ENCODE measurements around the gene ZFY. TPM values are rescaled to one million over a fixed set of nuclear protein-coding genes. Genes with fewer than 3 reads are reported as not detected.
"Not testable (repeated sequence)": the region's sequence is repeated elsewhere in the genome, so short reads cannot be mapped to it uniquely, and the experiment has no call there.

ZFY gene
- total RNA-seq, 4 donors from 2014 or later, result 19.8 to 29.0 TPM; not detected in 2

DNA sequence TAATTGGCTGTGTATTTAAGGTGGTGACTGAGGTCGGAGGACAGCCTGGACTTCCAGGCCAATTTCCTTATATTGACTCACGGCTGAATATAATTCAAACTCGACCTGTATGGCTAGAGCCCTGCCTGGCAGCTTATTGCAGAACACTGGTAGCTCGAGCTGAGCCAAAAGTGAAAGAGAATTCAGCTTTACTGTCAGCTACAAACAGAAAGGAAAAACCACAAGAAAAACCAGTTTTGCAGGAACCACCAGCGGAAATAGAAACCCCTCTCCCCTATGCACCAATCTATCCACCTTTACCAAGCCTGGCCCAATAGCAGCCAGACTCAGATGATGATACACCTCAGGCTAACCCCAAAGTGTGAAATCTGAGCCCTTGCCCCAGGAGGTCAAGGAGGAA lies 68.7 kb downstream of the ZFY start:
- H3K9me3 ChIP-seq, result no peaks in the 10 kb centered on the region
- peak overlapping the region in 2 of 4 donors; percentile 75 to 81 for H3K27ac ChIP-seq
- TF ChIP-seq EP300 (IDR thresholded peaks at IDR 0.05) (no peak), POLR2AphosphoS5 (IDR thresholded peaks at IDR 0.05) (no peak), POLR2A (IDR thresholded peaks at IDR 0.05) (no peak)
- TF ChIP-seq, protein P1, sequence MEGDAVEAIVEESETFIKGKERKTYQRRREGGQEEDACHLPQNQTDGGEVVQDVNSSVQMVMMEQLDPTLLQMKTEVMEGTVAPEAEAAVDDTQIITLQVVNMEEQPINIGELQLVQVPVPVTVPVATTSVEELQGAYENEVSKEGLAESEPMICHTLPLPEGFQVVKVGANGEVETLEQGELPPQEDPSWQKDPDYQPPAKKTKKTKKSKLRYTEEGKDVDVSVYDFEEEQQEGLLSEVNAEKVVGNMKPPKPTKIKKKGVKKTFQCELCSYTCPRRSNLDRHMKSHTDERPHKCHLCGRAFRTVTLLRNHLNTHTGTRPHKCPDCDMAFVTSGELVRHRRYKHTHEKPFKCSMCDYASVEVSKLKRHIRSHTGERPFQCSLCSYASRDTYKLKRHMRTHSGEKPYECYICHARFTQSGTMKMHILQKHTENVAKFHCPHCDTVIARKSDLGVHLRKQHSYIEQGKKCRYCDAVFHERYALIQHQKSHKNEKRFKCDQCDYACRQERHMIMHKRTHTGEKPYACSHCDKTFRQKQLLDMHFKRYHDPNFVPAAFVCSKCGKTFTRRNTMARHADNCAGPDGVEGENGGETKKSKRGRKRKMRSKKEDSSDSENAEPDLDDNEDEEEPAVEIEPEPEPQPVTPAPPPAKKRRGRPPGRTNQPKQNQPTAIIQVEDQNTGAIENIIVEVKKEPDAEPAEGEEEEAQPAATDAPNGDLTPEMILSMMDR (IDR thresholded peaks at IDR 0.05), result no peak
- H3K36me3 ChIP-seq, result no peaks in the 10 kb centered on the region
- no peaks in the 10 kb centered on the region for H3K27me3 ChIP-seq
- H3K4me1 ChIP-seq, result peaks cover 0 to 48% (median 0%) of the 10 kb centered on the region in 3 donors
- 0% methylated on average over 1 of the region's 5 CpGs; no CpG with 5 or more reads in 1 of the 2 donors for WGBS, 2 donors (ENCODE audit: low coverage in 1 of 2)
- H3K4me3 ChIP-seq, result peak overlapping the region; percentile 51 to 65
- no peak for ATAC-seq

DNA sequence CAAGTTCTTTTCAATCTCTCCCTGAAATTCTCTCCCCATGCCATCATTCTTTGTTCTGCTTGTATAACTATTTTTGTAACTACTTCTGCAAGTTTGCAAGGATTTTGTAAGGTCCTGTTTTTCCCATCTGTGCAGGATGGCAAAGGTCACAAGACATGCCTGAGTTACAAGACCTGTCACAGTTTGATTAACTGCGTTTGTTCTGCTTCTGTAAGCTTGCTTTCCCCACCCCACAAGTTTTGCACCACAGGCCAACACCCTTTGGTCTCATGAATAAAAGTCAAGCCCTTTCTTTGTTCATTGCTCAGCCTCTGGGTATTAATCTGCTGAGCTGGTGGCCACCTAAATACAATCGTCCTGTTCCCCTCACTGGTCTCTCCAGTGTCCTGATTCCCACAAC lies 70.8 kb downstream of the ZFY start:
- no CpG with 5 or more reads among the region's 2 CpGs for WGBS, 2 donors (ENCODE audit: low coverage in 1 of 2)
- not testable (repeated sequence) for H3K27me3 ChIP-seq, H3K9me3 ChIP-seq, H3K4me3 ChIP-seq, H3K27ac ChIP-seq, ATAC-seq, H3K36me3 ChIP-seq
- H3K4me1 ChIP-seq, result peaks cover 0 to 40% (median 0%) of the 10 kb centered on the region in 3 donors

DNA sequence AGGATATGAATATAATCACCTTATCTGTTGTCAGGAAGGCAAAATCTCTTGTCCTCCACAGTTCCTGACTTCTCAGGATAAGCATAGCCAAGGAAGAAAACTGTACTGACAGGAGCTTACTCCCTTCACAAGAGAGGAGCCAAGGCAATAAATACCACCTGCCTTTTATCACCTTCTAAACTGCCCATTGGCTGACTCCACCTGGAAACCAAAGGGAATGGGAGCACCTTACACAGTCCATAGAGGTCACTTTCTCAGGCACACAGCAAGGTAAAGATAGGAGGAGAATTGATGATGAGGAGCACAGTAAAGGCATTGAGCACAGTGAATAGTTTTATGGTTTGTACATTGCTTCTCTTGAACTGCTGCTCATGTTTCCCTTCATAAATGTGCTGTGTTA lies 72.8 kb downstream of the ZFY start:
- peaks cover 0 to 23% (median 0%) of the 10 kb centered on the region in 3 donors for H3K4me1 ChIP-seq
- no peaks in the 10 kb centered on the region for H3K9me3 ChIP-seq
- peaks cover 0 to 3% of the 10 kb centered on the region in 2 donors for H3K36me3 ChIP-seq
- ATAC-seq, result no peak
- H3K27me3 ChIP-seq, result no peaks in the 10 kb centered on the region
- no peak overlapping the region for H3K27ac ChIP-seq
- TF ChIP-seq POLR2A (IDR thresholded peaks at IDR 0.05) (no peak), EP300 (IDR thresholded peaks at IDR 0.05) (no peak), POLR2AphosphoS5 (IDR thresholded peaks at IDR 0.05) (no peak)
- TF ChIP-seq, protein P1 (IDR thresholded peaks at IDR 0.05), result no peak
- no peak overlapping the region for H3K4me3 ChIP-seq

DNA sequence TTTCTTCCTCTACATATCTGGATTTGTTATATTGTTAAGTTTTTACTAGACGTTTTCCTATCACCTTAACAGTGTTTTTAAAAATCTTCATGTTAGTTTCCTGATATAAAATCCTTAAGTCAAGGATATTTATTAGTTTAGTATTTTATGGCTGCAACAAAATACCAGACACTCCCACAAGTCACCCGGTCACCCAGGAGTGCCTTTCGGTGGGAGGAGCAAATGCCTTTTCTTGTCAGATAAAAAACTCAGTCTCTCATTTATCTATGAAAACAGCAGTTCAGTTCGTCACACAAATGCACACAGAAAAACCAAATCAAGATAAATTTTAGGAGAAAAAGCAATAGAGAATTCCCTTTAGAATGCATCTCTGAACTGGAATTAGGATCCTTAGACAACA lies 77.0 kb downstream of the ZFY start:
- H3K27ac ChIP-seq, result no peak overlapping the region
- ATAC-seq, result no peak
- no peaks in the 10 kb centered on the region for H3K9me3 ChIP-seq
- H3K27me3 ChIP-seq, result no peaks in the 10 kb centered on the region
- TF ChIP-seq POLR2A (IDR thresholded peaks at IDR 0.05), result no peak
- no peak for TF ChIP-seq EP300 (IDR thresholded peaks at IDR 0.05)
- TF ChIP-seq, protein P1 (IDR thresholded peaks at IDR 0.05), result no peak
- TF ChIP-seq POLR2AphosphoS5 (IDR thresholded peaks at IDR 0.05), result no peak
- WGBS, 2 donors (ENCODE audit: low coverage in 1 of 2), result 85% methylated on average over 3 of the region's 4 CpGs; no CpG with 5 or more reads in 1 of the 2 donors
- no peaks in the 10 kb centered on the region for H3K4me1 ChIP-seq
- H3K4me3 ChIP-seq, result no peak overlapping the region
- peaks cover 0 to 3% of the 10 kb centered on the region in 2 donors for H3K36me3 ChIP-seq

DNA sequence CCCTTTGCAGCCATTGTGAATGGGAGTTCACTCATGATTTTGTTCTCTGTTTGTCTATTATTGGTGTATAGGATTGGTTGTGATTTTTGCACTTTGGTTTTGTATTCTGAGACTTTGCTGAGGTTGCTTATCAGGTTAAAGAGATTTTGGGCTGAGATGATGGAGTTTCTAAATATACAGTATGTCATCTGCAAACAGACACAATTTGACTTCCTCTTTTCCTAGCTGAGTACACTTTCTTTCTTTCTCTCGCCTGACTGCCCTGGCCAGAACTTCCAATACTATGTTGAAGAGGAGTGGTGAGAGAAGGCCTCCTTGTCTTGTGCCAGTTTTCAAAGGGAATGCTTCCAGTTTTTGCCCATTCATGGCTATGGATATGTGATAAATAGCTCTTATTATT lies 81.4 kb downstream of the ZFY start:
- no peak for ATAC-seq
- Histone ChIP-seq H3K9me3 (no peaks in the 10 kb centered on the region), H3K27me3 (no peaks in the 10 kb centered on the region), H3K27ac (no peak overlapping the region), H3K36me3 (no peaks in the 10 kb centered on the region), H3K4me3 (no peak overlapping the region), H3K4me1 (no peaks in the 10 kb centered on the region)
- 60% methylated on average over 1 of the region's 1 CpG; no CpG with 5 or more reads in 1 of the 2 donors for WGBS, 2 donors (ENCODE audit: low coverage in 1 of 2)
- TF ChIP-seq POLR2AphosphoS5 (IDR thresholded peaks at IDR 0.05), result no peak
- TF ChIP-seq, protein P1 (IDR thresholded peaks at IDR 0.05), result no peak
- TF ChIP-seq EP300 (IDR thresholded peaks at IDR 0.05), result no peak
- TF ChIP-seq POLR2A (IDR thresholded peaks at IDR 0.05), result no peak
